ENCODE measurements around the gene CLDN22.

The CLDN22 gene

DNA sequence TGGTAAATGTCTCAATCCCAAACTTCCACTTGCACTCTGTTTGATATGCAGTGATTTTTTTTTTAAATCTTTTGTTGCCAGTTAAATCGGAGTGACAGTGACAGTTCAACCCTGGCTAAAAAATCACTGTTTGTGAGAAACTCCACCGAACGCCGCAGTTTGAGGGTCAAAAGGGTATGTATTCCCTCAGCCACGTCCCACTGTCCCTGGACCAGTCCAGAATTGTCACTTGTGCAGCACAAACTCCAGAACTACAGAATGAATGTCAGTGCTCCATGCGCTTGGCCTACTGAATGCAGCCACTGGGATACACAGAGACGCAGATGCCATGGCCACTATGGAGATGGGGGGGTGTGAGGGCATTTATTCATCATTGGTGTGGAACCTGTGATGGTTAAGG, 34.2 kb downstream of the CLDN22 start:
- DNase-seq, result no peak

DNA sequence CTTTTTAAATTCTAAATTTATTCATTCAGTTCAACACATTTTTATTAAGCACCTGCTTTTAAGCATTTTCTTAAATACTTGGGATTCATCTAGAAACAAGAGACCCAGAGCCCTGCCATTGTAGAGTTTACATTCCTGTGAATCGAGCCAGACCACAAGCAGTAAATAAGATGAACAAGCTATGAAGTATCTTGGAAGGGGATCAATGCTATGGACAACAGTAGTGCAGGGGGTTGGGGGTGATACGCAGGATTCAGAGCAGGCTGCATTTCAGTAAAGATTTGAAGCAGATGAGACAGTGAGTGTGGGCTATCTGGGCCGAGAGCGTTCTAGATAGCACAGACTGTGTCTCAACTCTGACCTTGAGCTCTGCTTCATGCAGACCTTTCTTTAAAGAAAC, 35.1 kb downstream of the CLDN22 start:
- no peak for DNase-seq

DNA sequence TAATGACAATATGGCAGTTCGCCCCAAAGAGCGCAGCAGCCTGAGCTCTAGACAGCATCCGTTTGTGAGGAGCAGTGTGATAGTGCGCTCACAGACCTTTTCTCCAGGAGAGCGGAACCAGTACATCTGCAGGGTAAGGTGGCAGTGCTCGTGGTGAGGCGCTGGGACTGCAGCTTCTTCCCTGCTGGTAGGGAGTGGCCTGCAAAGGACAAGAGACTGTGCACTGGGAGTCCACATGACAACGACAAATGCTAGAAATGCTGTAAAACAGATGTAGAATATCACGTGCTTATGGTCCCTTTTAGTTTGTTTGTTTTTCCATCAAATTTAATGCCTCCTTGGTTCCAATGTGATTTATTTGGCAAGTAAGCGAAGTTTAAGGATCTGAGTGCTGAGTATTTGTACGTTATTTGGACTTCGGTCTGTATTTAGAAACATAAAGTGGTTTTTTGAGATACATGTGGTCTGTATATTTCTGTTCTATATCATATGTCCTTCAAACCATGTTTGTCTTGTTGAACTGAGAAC, 35.8 kb downstream of the CLDN22 start:
- no peak for DNase-seq

DNA sequence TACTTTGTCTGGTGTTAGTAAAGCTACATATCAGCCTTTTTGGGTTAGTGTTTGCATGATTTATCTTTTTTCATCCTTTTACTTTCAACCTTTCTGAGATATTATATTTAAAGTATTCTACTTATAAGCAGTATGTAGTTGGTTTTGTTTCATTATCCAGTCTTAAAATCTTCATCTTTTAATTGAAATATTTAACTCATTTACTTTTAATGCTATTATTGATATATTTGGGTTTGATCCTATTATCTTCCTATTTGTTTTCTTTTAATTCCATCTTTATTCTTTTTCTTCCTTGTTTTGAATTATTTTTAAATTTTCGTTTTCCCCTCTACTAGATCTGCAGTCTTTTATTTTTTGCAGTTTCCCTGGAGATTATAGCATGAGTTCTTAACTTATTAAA, 44.0 kb downstream of the CLDN22 start:
- DNase-seq, result no peak

DNA sequence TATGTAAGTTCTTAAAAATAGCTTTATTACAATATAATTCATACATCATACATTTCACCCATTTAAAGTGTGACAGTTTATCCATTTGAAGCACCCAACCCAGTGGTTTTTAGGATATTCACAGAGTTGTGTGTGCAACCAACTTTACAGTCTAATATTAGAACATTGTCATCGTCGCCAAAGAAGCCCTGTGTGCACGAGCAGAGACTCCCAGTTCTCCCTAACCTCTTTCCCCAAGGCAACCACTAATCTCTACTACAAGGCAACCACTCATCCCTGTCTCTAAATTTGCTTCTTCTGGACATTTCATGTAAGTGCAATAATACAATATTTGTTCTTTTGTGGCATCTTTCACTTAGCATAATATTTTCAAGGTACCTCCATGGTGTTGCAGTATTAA, 47.7 kb downstream of the CLDN22 start:
- no peak for DNase-seq

DNA sequence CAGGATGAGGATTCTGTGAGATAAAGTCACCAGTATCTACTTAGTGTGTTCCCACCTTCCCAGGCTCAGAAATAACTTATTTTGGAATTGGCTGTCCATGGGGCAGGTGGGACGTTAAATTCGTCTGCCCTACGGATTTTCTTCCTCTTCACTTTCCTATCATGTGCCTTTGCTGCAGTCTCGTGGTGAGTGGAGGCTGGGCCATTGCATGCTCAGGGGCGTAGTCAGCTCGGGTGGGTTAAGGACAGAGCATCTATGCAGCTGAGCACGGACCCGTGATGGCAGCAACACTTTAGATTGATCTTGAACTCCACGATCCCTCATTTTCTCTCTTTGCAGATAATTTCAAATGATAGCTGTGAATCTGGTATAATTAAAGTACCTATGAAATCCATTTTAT, 51.5 kb downstream of the CLDN22 start:
- DNase-seq, result no peak

All from right kidney (tissue), 1 donor.